CD4-positive, alpha-beta T cell treated with Interferon alpha-2 for 1 hour (primary cell): ENCODE measurements around the gene RBM19.
A peak's percentile ranks its signal among the peaks of the same experiment; 100 is the strongest.
"Not testable (repeated sequence)": the region's sequence is repeated elsewhere in the genome, so short reads cannot be mapped to it uniquely, and the experiment has no call there.

ENCODE experiments used
- DNase-seq, 2 donors: peaks; one replicate each; pipeline ENCODE4 v3.0.0-alpha.2; 2020 to 2022

The RBM19 gene

DNA sequence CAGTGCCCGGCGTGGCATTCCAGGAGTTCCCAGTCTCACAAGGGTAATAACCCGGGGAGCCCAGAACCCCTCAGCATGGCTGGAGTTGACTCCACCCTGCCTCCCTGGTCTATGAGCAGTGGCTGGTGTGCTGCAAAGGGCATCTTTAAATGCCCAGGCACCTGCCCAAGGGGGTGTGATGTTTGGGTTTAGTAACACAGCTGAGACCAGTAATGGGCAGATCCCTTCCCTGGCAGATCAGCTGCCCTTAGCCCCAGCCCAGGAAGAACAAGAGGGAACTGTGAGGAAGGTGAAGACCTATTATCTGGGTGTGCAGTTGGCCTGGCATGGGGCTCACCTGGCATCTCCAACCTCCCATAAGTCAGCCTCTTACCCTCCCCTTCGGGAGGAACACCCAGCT is 35.9 kb downstream of the RBM19 start:
- DNase-seq: no peak

DNA sequence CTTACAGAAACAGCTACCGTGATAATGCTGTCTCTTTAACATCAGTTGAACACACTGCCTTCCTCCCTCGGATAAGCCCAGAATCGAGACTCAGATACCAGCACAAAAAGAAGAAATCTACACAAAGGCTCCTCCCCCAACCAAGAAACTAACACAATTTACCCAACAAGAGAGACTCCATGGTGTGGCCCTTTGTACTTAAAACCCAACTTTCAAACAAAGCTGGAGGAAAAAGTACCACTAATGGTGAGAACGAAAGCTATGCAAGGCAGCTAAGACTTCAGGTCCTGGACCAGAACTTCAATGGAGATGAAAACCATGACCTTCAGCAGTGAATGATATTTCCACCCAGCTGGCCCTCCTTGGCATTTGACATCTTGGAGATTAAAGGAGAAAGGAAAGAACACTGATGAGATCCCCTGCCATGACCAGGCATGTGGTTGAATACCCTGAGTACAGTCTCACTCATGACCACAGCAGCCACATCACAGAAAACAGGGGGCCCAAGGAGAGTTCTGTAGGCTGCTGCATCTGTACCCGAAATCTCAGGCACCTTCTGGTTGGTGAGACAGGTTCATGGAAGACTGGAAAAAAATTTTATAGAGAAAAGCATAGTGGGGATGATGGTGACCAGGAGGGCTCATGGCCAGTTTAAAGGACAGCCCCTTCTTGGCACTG is 36.7 kb downstream of the RBM19 start:
- no peak for DNase-seq

- DNase-seq: no peak
These were observed 39.3 kb downstream of the RBM19 start for GRCh38 chr12:113926788-113927187.

GRCh38 chr12:113924341-113924740 is 41.8 kb downstream of the RBM19 start:
- DNase-seq: no peak

GRCh38 chr12:113923251-113923650 is 42.9 kb downstream of the RBM19 start:
- DNase-seq: no peak

DNA sequence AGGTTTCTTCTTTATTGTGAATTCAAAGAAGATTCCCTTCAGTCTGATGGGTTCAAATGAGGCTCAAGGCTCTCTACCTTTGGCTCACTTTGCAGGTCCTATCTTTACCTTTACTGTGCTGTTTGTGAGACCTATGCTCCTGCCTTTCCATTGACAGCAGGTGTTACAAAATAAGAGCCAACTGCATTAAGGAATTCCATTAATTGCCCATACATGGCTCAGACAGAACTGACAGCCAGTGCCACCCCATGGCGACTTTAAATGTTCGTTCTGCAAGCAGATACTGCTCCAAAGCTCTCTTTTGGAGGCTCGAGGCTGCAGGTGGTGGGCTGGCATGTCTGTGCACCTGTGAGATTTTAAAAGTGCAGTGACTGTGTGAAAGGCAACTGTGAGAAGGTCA is 44.7 kb downstream of the RBM19 start:
- no peak for DNase-seq

GRCh38 chr12:113919791-113920190 is 46.3 kb downstream of the RBM19 start:
- no peak for DNase-seq

DNA sequence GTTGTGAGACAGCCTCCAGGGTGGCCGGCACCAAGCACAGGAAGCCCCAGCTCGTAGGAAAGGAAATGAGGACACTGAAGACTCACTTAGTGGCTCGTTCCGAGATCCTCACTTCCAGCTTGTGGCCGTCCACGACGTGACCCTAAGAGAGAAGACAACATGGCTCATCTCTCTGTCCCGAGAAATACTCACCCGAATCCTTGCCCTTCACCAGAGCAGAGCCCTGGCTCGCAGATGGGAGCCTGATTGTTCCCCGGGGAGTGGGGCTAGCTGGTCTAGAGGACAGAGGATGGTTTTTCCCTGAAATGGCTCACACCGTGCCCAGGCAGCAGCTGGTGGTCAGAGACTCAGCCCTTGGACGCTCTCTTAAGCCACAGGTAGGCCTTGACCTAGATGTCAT is 47.8 kb downstream of the RBM19 start:
- DNase-seq: no peak

- DNase-seq: no peak
These were observed 48.7 kb downstream of the RBM19 start for GRCh38 chr12:113917393-113917792.

GRCh38 chr12:113914806-113915205 is 51.3 kb downstream of the RBM19 start:
- DNase-seq: no peak

DNA sequence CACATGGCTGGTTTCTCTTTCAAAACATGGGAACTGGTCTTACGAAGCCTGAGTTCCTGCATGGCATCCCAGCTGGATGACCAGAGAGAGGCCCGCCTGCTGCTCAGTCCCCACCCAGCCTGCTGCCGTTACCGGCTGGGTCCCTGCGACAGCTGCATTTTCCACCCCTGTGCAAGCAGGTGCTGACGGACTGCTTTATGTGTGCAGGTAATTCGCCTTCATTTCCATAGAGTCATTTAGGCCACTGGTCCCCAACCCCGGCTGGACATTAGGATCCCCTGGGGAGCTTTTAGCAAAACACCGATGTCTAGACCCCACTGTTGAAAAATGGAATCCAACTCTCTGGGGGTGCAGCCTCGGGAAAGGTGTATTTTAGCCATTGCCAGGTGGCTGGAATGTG is 51.9 kb downstream of the RBM19 start:
- no peak for DNase-seq

DNA sequence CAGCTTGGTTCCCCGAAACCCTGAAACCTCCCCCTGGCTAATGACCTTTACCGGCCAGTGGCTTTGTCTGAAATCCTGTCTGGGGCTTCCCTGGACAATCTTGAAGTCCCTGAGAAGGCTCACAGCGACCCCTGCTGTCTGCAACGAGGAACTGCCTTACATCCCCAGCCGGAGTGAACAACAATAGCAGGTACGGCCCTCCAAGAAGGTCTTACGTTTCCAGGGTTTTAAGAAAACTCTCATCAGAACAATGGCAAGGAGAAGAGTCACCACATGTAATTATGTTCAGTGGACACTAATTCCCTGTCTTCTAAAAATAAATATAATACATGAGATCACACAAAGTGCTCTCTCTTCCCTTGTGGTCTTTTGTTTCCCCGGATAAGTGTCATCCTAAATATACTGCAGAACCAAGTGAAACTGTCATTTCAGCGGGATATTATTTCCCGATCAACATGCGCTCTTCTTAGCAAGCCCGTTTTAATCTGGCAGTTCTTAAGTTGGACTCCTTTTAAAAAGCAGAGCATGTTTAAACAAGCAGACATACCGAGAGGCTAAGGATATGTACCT is 53.3 kb downstream of the RBM19 start:
- peak; percentile 28 to 50 for DNase-seq

- no peak for DNase-seq
These were observed 54.0 kb downstream of the RBM19 start for GRCh38 chr12:113911971-113912759.

DNA sequence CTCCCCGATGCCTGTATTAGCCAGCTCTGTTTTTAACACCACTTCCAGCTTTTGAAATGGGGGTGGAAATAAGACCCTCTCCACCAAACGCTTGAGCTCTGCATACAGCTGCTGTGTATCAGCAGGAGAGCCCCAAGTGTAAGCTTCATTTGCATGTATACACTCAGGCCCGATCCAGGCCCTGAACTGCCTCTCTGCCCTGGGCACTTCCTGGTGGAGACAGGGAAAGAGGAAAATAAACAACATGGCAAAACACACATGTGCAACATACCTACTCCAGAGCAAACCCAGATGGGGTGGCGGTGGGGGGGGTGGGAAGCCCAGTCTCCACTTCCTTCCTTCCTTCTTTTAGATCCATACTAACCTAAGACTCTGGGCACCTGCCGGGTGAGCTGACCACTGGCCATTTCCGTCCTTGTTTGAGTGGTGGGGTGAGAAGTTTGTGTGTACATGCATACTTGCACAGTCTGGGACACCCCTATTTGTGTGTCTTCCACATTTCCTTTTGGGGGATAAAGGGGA is 55.3 kb downstream of the RBM19 start:
- DNase-seq: no peak

GRCh38 chr12:113909776-113910420 is 56.2 kb downstream of the RBM19 start:
- no peak for DNase-seq

- no peak for DNase-seq
These were observed 57.5 kb downstream of the RBM19 start for GRCh38 chr12:113908584-113909100.

- no peak for DNase-seq
These were observed 58.5 kb downstream of the RBM19 start for GRCh38 chr12:113907446-113908180.

- no peak for DNase-seq
These were observed 59.5 kb downstream of the RBM19 start for GRCh38 chr12:113906411-113907200.

DNA sequence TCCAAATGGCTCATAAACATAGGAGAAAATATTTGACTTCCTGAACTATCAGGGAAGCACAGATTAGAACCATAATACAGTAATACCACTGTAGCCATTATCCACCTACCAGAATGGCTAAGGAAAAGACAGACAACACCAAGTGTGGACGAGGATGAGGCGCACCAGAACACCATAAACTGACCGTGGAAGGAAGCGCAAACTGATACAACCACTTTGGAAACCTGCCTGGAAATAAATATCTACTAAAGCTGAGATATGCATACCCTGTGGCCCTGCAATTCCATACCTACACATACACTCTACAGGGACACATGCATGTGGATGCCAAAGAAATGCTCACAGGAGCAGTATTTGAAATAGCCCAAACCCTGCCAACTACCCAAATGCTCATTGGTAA is 60.3 kb downstream of the RBM19 start:
- no peak for DNase-seq

- DNase-seq: no peak
These were observed 62.7 kb downstream of the RBM19 start for GRCh38 chr12:113903381-113903863.

DNA sequence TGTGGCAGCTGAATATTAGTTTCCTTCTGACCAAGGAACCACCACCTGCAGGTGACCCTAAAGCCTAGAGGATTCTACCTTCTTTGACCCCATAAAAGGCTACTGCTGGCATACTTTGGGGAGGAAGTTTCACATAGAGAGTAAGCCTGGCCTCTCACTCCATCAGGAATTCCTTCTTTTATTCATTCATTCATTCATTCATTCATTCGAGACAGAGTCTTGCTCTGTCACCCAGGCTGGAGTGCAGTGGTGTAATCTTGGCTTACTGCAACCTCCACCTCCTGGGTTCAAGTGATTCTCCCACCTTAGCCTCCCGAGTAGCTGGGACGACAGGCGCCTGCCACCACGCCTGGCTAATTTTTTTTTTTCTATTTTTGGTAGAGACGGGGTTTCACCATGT is 64.8 kb downstream of the RBM19 start:
- not testable (repeated sequence) for DNase-seq
